Measurements from ENCODE around the gene SLC8B1. TPM values are rescaled to one million over a fixed set of nuclear protein-coding genes. Genes with fewer than 3 reads are reported as not detected.

SLC8B1 gene
- total RNA-seq, 2 donors from 2014 or later, result 50.5 to 57.3 TPM

DNA sequence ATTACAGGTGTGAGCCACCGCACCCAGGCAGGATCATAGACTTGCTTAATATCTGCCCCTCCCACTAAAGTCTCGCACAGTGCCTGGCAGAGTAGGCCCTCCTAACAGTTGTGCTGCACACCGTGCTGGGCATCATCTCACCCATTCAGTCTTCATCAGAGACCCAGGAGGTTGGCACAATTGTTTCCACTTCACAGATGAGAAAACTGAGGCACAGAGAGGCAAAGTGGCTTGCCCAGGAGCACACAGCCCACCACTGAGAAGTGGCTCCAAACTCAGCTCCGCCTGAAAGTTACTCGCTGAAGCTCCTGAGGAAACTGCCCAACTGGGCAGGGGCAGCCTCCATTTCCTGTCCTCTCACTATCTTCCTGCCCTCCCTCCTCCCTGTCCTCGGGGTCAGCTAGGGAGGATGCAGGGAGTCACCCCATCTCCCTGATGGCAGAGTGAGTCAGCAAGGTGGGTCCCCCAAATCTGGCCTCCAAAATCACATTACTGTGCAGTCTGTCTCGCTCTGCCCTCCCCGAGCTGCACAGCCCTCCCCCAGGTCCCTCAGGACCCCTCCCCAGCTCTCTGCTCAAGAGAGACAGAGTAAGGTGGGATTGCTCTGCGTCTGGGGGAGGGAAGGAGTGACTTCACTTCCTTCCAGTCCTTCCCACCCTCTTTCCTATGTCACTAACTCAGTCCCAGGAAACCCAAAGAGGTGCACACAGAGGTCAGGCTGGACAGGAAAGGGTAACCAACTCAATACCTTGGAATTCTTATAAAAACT, 5.7 kb downstream of the SLC8B1 start:
- intact Hi-C loops (cut with DNase I, micrococcal nuclease), result no loop called here
- DNase-seq, result no peak
- no peak for ATAC-seq

DNA sequence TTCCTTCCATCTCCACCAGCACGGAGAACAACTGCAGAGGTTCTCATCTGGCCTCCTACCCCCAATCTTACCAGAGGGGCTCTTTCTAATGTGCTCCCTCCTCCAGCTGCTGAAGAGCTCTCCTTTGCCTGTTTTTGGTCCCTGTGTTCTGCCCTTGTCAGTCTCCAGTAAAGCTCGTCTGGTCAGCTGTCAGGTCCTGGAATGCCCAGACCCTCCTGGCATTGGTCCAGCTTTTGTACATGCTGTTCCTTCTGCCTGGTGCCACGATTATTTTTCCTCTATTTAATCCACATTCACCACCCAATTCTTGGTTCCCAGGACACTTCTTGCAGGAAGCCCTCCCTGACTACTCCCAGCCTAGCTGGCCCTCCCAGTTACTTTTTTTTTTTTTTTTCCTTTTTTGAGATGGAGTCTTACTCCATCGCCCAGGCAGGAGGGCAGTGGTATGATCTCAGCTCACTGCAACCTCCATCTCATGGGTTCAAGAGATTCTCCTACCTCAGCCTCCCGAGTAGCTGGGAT, 6.5 kb downstream of the SLC8B1 start:
- intact Hi-C loops (cut with DNase I, micrococcal nuclease), result no loop called here
- no peak for DNase-seq
- ATAC-seq, result no peak

DNA sequence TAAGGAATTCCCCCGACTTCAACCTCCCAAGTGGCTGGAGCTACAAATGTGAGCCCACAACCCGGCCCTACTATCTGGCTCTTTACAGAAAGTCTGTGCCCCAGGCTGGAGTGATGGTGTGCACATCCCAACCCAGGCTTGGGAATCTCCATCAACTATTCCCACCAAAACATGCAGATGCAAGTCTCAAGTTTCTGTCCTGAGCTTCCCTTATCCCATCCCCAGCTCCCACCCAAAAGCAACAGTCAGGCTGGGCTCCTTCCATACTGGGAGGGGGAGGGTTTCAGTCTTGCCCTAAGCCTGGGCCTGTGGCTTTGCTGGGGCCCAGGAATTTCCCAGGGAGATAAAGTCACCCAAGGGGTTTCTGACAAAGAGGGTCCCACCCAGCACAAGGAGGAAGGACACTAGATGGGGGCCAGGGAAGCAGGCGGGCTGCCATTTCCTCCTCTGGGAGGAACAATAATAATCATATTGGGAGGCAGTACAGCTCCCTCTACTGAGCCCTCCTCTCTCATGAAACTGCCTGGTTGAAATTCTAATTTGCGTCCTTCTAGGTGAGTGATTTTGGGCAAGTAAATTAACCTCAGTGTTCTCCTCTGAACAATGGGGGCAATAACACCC, 8.0 kb downstream of the SLC8B1 start:
- intact Hi-C loops (cut with DNase I, micrococcal nuclease), result no loop called here
- ATAC-seq (no peak), DNase-seq (no peak)

DNA sequence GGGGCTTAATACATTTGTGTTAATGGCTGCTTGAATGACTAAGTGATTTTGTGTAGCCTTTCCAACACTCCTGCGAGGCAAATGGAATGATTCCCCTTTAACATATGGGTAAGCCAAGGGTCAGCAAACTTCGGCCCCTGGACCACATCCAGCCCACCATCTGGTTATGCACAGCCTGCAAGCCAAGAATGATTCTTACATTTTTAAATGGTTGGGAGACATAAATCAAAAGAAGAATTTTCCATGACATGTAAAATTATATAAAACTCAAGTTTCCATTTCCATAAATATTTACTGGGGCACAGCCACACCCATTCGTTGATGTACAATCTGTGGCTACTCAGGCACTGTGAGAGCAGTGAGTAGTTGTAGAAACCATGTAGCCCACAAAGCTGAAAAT, 9.0 kb downstream of the SLC8B1 start:
- no peak for DNase-seq
- ATAC-seq, result no peak
- intact Hi-C loops (cut with DNase I, micrococcal nuclease), result no loop called here

DNA sequence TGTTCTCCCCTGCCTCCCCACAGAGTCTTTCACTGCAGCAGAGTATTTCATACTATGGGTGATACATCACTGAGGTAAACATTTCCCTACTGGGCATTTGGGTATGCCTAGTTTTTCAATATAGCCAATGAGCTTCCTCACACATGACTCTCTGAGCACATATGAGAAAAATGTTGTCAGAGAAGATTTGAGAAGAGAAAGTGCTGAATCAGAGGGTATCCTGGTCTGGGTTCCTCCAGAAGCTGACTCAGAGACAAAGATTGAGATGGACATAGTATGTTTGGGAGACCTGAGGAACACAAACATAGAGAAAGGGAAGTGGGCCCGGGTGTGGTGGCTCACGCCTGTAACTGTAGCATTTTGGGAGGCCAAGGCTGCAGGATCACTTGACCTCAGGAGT, 12.6 kb downstream of the SLC8B1 start:
- no peak for DNase-seq
- ATAC-seq, result no peak
- intact Hi-C loops (cut with DNase I, micrococcal nuclease), result no loop called here

DNA sequence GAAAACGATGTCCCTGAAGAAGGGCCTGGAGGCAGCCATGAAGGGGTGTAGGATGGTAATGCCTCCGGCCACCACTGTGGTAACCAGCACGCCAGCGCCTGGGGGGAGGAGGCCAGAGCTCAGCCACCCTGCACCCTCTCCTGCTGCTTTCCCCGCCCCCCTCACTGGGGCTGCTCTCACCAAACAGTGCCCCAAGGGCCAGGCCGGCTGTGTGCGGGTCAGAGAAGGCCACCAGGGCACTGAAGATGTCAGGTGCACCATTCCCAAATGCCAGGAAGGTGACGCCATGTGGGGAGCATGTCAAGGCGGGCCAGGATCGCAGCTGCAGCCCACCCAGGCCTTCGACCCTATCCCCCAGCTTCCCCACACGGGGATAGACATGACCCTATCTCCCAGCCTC, 14.5 kb downstream of the SLC8B1 start:
- DNase-seq, result no peak
- no peak for ATAC-seq
- intact Hi-C loops (cut with DNase I, micrococcal nuclease), result no loop called here

DNA sequence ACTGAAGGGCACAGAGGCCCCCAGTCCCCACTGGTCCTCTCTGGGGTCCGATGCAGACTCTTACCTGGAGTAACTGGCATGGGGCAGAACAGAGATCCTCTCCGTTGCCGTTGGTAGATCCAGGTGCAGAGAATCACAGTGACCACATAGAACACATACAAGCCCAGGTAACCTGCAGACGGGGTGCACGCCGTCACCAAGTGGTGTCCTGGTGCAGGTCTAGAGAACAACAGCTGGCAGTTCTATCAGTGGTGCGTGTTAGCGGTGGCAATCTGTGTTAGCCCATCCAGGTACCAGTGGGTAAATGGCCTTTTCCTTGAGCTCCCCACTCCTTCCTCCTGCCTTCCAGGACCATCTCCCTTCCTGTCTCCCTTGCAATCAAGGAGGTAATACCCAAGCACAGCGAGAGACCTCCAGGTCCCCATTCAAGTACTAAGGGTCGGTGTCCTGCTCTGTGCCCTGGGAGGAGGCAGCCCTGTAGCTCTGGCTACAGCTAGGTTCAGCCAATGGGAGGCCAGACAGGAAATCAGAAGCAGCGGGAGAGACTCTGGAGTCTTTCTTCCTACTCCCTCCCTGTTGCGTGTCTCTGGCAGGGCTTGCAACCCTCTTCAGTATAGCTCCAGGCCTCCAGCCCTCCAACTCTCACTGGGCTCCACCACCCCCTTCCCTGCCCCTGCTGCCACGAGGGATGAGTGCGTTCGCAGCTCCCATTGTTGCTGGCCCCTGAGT, 15.8 kb downstream of the SLC8B1 start:
- ATAC-seq (no peak), DNase-seq (no peak)
- intact Hi-C loops (cut with DNase I, micrococcal nuclease), result no loop called here

DNA sequence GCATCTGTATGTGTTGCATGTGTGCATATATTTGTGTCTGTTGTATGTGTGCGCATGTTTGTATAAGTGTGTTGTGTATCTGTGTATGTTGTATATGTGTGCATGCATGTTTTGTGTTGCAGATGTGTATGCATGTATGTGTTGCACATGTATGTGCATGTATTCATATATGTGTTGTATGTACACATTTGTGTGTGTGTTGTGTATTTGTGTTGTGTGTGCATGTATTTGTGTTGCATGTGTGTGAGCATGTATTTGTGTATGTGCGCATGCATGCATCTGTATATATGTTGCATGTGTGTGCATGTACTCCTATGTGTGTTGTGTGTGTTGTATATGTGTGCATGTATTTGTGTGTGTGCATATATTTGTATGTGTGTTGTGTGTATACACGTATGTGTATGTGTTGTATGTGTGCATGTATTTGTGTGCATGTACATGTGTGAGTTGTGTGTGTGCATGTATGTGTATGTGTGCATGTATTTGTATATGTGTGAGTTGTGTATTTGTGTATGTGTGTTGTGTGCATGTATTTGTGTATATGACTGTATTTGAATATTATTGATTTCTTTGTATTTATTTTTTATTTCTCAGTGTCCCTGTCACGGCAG, 16.8 kb downstream of the SLC8B1 start:
- intact Hi-C loops (cut with DNase I, micrococcal nuclease), result no loop called here
- DNase-seq (no peak), ATAC-seq (no peak)

DNA sequence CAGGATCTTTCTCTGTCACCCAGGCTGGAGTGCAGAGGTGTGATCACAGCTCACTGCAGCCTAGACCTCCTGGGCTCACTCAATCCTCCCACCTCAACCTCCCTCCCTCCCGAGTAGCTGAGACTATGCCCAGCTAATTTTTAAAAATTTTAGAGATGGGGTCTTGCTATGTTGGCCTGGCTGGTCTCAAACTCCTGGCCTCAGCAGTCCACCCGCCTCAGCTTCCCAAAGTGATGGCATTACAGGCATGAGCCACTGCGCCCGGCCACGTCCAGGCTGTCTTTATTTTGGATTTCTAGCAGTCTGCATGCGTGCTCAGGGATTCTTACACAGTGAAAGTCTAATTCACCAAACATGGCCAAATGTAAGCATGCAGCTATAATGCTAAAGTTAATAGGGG, 17.8 kb downstream of the SLC8B1 start:
- DNase-seq, result no peak
- no peak for ATAC-seq

DNA sequence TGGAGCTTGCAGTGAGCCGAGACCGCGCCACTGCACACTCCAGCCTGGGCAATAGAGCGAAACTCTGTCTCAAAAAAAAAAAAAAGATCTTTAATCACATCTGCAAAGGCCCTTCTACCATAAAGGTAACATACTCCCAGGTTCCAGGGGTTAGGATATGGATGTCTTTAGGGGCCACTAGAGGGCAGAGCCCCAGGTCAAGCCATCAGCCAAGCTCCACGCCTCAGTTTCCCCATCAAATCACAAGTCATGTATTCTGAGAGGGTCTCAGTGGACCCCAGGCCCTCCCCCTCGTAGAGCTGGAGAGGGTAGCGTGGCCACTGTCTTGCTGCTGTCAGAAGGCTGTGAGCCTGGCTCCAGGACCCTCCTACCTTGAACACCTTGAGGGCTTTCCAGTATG, 18.8 kb downstream of the SLC8B1 start:
- DNase-seq, result no peak
- intact Hi-C loops (cut with DNase I, micrococcal nuclease), result no loop called here
- no peak for ATAC-seq

More for the DNA sequence above, 17.8 kb downstream of the SLC8B1 start:
- intact Hi-C loops (cut with DNase I, micrococcal nuclease), result no loop called here

DNA sequence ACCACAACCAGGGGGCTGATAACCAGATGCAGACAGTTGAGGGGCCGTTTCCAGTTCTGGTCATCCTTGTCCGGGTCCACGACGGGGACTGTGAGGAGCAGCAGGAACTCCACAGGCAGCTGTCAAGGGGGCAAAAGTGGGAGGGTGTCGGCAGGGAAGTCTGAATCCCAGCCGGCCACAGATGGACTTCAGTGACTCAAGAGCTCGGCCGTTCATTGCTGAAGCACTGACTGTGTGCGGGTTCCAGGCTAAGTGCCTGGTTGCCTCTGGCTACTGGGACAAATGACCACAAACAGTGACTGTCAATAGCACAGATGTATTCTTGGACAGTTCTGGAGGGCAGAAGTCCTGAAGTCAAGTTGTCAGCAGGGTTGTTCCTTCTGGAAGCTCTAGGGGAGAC, 19.6 kb downstream of the SLC8B1 start:
- ATAC-seq (no peak), DNase-seq (no peak)
- intact Hi-C loops (cut with DNase I, micrococcal nuclease), result no loop called here

DNA sequence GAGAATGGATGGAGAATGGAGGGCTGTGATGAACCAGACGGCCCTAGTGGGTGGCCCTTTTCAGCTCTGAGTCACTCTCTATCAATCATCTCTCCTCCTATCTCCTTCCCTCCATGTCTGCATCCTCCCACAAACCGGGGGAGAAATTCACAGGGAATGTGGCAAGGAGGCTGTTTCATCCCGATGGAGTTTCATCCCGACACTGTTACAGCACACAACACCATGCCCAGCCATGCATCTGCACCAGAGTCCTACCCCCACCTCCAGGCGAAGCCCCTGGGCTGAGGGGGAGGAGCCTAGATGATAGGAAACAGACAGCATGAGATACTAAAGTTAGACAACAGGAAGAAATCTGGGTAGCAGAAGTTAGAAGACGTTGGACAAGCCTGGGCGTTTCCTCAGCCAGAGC, 20.8 kb downstream of the SLC8B1 start:
- ATAC-seq (no peak), DNase-seq (no peak)
- intact Hi-C loops (cut with DNase I, micrococcal nuclease), result loop anchor here in 1 of 2 donors (5.0 kb wide), 1 partner anchor 113 kb away; no protein-coding TSS in a partner anchor

DNA sequence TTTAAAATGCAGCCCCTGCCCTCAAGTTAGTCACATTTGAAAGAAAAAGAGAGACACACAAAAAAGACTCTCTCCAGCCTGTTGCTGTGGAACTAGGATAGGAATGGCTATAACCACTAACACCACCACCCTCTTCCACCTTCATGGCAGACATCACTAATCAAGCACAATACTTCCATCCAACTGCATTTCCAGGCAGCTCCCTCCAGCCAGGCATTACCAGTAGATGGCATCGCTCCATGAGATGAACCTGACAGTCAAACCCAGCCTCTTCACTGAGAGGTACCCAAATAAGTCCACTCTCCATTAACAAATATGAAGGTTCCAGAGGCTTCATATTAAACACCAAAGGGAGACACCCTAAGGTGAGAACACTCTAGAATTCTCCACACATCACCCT, 24.4 kb downstream of the SLC8B1 start:
- peak; percentile 45 for ATAC-seq
- no peak for DNase-seq
- intact Hi-C loops (cut with DNase I, micrococcal nuclease), result loop anchor here in 1 of 2 donors (5.0 kb wide), 1 partner anchor 117 kb away; no protein-coding TSS in a partner anchor

DNA sequence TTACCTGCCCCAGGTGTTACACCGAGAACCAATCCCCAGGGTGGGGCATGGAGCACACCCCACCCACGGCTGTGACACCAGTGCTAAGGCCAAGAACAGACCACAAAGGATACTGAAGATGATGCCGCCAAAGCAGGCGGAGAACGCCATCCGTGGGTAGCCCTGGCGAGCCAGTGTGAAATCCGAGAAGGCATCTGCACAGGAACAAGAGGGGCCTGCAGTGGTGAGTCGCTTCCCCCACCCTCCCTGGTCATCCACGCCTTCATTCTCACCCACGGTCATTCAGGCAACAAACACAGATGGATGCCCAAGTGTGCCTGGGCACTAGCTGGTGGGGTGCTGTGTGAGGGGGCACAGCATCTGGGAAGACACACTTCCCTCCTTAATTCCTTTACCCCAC, 28.5 kb downstream of the SLC8B1 start:
- ATAC-seq (no peak), DNase-seq (no peak)
- intact Hi-C loops (cut with DNase I, micrococcal nuclease), result no loop called here

DNA sequence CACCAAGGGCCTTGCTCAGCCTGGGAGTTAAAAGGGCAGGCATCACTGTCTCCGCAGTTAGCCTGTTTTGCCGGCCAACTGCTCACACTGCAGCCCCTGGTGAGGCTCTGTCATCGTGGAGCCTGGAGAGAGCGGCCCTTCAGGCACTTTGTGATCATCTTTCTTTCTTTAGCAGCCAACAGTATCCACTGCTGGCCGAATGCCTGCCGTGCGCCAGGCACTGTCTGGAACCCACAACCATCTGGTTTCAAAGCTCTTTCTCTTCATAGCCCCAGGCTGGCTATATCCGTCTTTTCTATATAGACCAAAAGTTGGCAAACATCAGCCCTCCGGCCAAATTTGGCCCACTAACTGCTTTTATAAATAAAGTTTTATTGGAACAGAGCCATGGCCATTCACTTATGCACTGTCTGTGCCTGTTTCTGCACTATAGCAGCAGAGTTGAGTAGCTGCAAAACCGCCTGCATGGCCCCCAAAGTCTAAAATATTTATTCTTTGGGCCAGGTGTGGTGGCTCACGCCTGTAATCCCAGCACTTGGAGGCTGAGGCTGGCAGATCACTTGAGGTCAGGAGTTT, 29.5 kb downstream of the SLC8B1 start:
- no peak for ATAC-seq
- DNase-seq, result no peak
- intact Hi-C loops (cut with DNase I, micrococcal nuclease), result no loop called here

DNA sequence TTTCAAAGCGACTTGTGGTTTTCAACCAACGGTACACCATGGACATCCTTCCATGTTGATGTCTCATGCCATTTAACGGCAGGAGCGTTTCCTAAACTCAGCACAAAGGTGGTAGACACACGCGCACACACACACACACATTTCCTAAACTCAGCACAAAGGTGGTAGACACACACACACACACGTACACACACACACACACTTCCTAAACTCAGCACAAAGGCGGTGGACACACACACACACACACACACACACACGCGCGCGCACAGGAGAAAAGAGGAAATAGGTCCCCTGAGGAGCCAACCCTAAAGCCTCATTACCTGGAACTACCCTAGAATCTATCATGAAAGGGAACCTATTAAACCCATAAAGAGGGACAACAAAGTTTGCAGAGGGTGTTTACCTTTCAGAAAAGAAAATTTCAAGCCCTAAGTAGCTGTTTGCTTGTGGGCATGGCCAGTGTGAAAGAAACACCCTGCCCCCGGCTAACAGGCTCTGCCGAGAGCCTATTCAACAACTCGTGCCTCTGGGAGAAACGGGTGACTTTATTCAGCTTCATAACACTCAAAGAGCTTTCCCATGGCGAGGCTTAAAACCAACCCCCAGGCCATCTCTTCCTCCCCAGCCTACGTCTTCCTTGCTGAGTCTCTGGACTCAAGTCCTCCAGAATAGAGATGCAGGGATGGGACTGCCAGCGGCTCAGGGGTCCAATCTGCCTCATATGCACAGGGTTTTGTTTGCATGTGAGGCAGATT, 31.8 kb downstream of the SLC8B1 start:
- peak; percentile 16 for ATAC-seq
- DNase-seq, result peak in 1 of 2 donors; percentile 41
- intact Hi-C loops (cut with DNase I, micrococcal nuclease), result no loop called here

DNA sequence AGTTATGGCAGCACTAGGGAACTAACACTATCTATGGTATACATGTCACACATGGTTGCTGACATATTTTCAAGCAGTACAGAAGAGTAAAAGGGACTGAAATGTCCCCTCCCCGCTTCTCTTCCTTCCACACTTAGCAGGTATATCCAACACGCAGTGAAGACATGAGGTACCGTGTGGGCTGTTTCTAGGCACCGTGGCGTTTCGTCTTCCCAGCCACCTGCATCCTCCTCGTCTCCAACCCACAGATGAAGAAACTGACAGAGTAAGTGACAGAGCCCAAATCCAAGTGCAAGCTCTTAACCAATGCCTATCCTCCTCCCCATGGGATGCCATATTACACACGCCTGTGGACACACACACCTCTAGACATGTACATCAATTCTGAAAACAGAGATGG, 32.4 kb downstream of the SLC8B1 start:
- ATAC-seq (no peak), DNase-seq (no peak)
- intact Hi-C loops (cut with DNase I, micrococcal nuclease), result no loop called here

DNA sequence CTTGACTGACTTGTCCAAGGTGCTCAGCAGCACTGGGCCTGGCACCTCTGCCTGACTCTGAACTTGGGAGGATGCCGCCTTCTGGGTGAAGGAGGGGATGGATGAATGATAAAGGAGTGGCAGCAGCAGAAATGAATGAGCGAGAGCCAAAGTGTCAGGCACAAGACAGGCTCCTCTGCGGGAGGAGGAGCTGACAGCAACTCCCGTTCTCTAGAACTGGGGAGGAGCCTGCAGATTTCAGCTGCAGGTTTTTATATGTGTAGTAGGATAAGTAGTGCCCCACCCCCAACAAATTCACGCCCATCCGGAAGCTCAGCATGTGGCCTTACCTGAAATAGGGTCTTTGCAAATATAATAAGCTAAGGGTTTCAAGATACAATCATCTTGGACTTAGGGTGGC, 33.1 kb downstream of the SLC8B1 start:
- DNase-seq (no peak), ATAC-seq (no peak)
- intact Hi-C loops (cut with DNase I, micrococcal nuclease), result no loop called here

Data from left colon (tissue), 2 donors.